ENCODE data around the gene TESK2. TPM values are rescaled to one million over a fixed set of nuclear protein-coding genes. Genes with fewer than 3 reads are reported as not detected.

Gene TESK2
- total and polyA plus RNA-seq, 2 of the 13 experiments (the other 11 are each of a cell fraction or from before 2014, with no cell fraction given): 5.5 to 9.6 TPM

- TF ChIP-seq ZNF142 (CRISPR knock-in tag; IDR thresholded peaks at IDR 0.05): no peak
- TF ChIP-seq BCL3 (CRISPR knock-in tag; IDR thresholded peaks at IDR 0.05): 0 out of 2 replicates have a peak, but pooled peaks have one; percentile 25
- no peak for TF ChIP-seq ATRX (CRISPR knock-in tag; IDR thresholded peaks at IDR 0.05; ENCODE audit: borderline replicate concordance)
- TF ChIP-seq, protein P1, sequence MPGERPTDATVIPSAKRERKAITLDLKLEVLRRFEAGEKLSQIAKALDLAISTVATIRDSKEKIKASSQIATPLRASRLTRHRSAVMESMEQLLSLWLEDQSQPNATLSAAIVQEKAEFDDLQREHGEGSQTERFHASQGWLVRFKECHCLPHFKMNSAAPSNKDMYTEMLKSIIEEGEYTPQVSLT (CRISPR knock-in tag; IDR thresholded peaks at IDR 0.05; ENCODE audit: borderline replicate concordance, low read depth): peak; percentile 75; the same call in 1 of the 2 replicates
- 0 out of 2 replicates have a peak, but pooled peaks have one; percentile 29 for TF ChIP-seq MTA1 (CRISPR knock-in tag; IDR thresholded peaks at IDR 0.05; ENCODE audit: borderline replicate concordance)
- TF ChIP-seq, protein P2, sequence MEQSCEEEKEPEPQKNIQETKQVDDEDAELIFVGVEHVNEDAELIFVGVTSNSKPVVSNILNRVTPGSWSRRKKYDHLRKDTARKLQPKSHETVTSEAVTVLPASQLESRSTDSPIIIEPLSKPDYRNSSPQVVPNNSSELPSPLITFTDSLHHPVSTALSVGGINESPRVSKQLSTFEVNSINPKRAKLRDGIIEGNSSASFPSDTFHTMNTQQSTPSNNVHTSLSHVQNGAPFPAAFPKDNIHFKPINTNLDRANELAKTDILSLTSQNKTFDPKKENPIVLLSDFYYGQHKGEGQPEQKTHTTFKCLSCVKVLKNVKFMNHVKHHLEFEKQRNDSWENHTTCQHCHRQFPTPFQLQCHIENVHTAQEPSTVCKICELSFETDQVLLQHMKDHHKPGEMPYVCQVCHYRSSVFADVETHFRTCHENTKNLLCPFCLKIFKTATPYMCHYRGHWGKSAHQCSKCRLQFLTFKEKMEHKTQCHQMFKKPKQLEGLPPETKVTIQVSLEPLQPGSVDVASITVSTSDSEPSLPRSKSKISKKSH (CRISPR knock-in tag; IDR thresholded peaks at IDR 0.05; ENCODE audit: borderline replicate concordance): peak; percentile 83; the same call in 1 of the 2 replicates
- no peak for TF ChIP-seq PHB2 (IDR thresholded peaks at IDR 0.05; ENCODE audit: partially characterized antibody)
- TF ChIP-seq ZC3H13 (CRISPR knock-in tag; IDR thresholded peaks at IDR 0.05): peak; percentile 56; the same call in 1 of the 2 replicates
- no peak for TF ChIP-seq FIP1L1 (IDR thresholded peaks at IDR 0.05; ENCODE audit: borderline replicate concordance, insufficient read depth, low read depth, low read length)
- TF ChIP-seq, protein P3, sequence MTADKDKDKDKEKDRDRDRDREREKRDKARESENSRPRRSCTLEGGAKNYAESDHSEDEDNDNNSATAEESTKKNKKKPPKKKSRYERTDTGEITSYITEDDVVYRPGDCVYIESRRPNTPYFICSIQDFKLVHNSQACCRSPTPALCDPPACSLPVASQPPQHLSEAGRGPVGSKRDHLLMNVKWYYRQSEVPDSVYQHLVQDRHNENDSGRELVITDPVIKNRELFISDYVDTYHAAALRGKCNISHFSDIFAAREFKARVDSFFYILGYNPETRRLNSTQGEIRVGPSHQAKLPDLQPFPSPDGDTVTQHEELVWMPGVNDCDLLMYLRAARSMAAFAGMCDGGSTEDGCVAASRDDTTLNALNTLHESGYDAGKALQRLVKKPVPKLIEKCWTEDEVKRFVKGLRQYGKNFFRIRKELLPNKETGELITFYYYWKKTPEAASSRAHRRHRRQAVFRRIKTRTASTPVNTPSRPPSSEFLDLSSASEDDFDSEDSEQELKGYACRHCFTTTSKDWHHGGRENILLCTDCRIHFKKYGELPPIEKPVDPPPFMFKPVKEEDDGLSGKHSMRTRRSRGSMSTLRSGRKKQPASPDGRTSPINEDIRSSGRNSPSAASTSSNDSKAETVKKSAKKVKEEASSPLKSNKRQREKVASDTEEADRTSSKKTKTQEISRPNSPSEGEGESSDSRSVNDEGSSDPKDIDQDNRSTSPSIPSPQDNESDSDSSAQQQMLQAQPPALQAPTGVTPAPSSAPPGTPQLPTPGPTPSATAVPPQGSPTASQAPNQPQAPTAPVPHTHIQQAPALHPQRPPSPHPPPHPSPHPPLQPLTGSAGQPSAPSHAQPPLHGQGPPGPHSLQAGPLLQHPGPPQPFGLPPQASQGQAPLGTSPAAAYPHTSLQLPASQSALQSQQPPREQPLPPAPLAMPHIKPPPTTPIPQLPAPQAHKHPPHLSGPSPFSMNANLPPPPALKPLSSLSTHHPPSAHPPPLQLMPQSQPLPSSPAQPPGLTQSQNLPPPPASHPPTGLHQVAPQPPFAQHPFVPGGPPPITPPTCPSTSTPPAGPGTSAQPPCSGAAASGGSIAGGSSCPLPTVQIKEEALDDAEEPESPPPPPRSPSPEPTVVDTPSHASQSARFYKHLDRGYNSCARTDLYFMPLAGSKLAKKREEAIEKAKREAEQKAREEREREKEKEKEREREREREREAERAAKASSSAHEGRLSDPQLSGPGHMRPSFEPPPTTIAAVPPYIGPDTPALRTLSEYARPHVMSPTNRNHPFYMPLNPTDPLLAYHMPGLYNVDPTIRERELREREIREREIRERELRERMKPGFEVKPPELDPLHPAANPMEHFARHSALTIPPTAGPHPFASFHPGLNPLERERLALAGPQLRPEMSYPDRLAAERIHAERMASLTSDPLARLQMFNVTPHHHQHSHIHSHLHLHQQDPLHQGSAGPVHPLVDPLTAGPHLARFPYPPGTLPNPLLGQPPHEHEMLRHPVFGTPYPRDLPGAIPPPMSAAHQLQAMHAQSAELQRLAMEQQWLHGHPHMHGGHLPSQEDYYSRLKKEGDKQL (CRISPR knock-in tag; IDR thresholded peaks at IDR 0.05; ENCODE audit: low read depth): 0 out of 2 replicates have a peak, but pooled peaks have one; percentile 27
Observed at GRCh38 chr1:45490626-45491486, at the start of gene TESK2 (continued).
